Fibroblast of lung (primary cell): ENCODE data around the gene NME7. TPM values are rescaled to one million over a fixed set of nuclear protein-coding genes. Genes with fewer than 3 reads are reported as not detected.
"Not testable (repeated sequence)": the region's sequence is repeated elsewhere in the genome, so short reads cannot be mapped to it uniquely, and the experiment has no call there.

Experiments used
- DNase-seq, 2 donors: peaks; one replicate each; pipeline versions ENCODE4 v3.0.0 to v3.0.0-alpha.2; 2010; ENCODE audit warnings: low read depth in 2 of 2
- H2AFZ ChIP-seq: 2 replicates; pipeline ENCODE4 v1.5.1; 2012; ENCODE audit warnings: low read length, control low read depth, inconsistent platforms
- H3K27ac ChIP-seq: 2 replicates; pipeline ENCODE4 v1.5.1; 2011; ENCODE audit warnings: low read length, control low read depth; ENCODE audit not compliant: insufficient read depth
- H3K27me3 ChIP-seq: 2 replicates; pipeline ENCODE4 v1.5.1; 2011; ENCODE audit warnings: mild to moderate bottlenecking, low read length; ENCODE audit not compliant: control insufficient read depth, insufficient read depth
- H3K36me3 ChIP-seq: 2 replicates; pipeline ENCODE4 v1.5.1; 2011; ENCODE audit warnings: low read length; ENCODE audit not compliant: control insufficient read depth, insufficient read depth
- H3K4me1 ChIP-seq: 2 replicates; pipeline ENCODE4 v1.5.1; 2011; ENCODE audit warnings: low read length; ENCODE audit not compliant: control insufficient read depth, insufficient read depth; ENCODE audit errors: extremely low read depth
- H3K4me2 ChIP-seq: 2 replicates; pipeline ENCODE4 v1.5.1; 2011; ENCODE audit warnings: low read length, control low read depth; ENCODE audit not compliant: insufficient read depth; ENCODE audit errors: extremely low read depth
- H3K4me3 ChIP-seq, 4 experiments: fragments of 200-600 bp in 1 of 4; sonication (generic) in 1 of 4; replicated peaks in 1 of 4; 2 replicates each; pipeline ENCODE4 v1.5.1; 2011 to 2016; ENCODE audit warnings: low read length in 4 of 4, low read depth in 3 of 4, mild to moderate bottlenecking in 3 of 4, control low read depth in 2 of 4, inconsistent platforms in 1 of 4, mixed read lengths in 1 of 4; ENCODE audit not compliant: insufficient read depth in 1 of 4; ENCODE audit errors: control extremely low read depth in 1 of 4
- H3K79me2 ChIP-seq: 2 replicates; pipeline ENCODE4 v1.5.1; 2012; ENCODE audit warnings: mild to moderate bottlenecking, low read length, inconsistent platforms; ENCODE audit not compliant: control insufficient read depth, insufficient read depth
- H3K9ac ChIP-seq: 2 replicates; pipeline ENCODE4 v1.5.1; 2011; ENCODE audit warnings: mild to moderate bottlenecking, low read length, control low read depth; ENCODE audit not compliant: insufficient read depth
- H3K9me3 ChIP-seq: 2 replicates; pipeline ENCODE4 v1.5.1; 2012; ENCODE audit warnings: low read depth, low read length; ENCODE audit not compliant: control insufficient read depth, insufficient read depth
- H4K20me1 ChIP-seq: 2 replicates; pipeline ENCODE4 v1.5.1; 2011; ENCODE audit warnings: low read length; ENCODE audit not compliant: control insufficient read depth, insufficient read depth; ENCODE audit errors: extremely low read depth
- CTCF ChIP-seq, 2 donors: IDR thresholded peaks in 1 of 2; conservative IDR thresholded peaks in 1 of 2; 1 replicate in 1 of 2; 2 replicates in 1 of 2; pipeline ENCODE4 v1.5.1; 2011 to 2012; ENCODE audit warnings: low read length in 2 of 2, control low read depth in 1 of 2, inconsistent platforms in 1 of 2, low read depth in 1 of 2, mild to moderate bottlenecking in 1 of 2
- EZH2 ChIP-seq: IDR thresholded peaks from 2 replicates; pipeline ENCODE4 v1.5.1; 2012; ENCODE audit warnings: low read length, control low read depth, mild to moderate bottlenecking; ENCODE audit errors: missing control alignments
- polyA plus RNA-seq, 2 donors: library from polyadenylated mRNA; depleted of rRNA in 1 of 2; stranded (reverse) in 1 of 2; unstranded in 1 of 2; fragments of >200 nt; gene quantifications; 2 replicates each; pipeline ENCODE4 v1.2.1, GENCODE V29; 2011 to 2012; ENCODE audit warnings: missing spikeins in 1 of 2
- total RNA-seq: library from RNA; depleted of rRNA; stranded (reverse); fragments of >200 nt; gene quantifications from 2 replicates; pipeline ENCODE4 v1.2.1, GENCODE V29; 2014

The NME7 gene
- total and polyA plus RNA-seq, 2 donors (not counting 1 experiment from before 2014, with no cell fraction given): 21.0 to 30.8 TPM

DNA sequence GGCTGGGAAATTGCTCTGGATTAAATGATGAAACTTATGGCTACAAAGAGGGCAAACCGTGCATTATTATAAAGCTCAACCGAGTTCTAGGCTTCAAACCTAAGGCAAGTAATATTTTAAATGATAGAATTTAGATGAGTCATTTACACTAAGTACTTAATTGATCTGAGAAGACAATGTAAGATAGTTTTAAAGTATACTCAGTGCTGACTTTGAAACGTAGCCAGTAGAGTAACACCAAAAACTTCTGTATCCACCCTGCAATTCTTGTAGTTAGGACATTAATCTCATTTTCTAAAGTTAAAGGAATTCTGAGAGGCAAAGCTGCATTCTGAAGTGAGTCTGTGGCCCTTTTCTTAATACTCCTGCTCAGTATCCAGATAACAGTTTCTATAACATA is 240.3 kb downstream of the NME7 start:
- H3K27ac ChIP-seq: no peak overlapping the region
- no peaks in the 10 kb centered on the region for H3K9me3 ChIP-seq
- no peak overlapping the region for H3K4me2 ChIP-seq
- no peak overlapping the region for H3K9ac ChIP-seq
- TF ChIP-seq EZH2: no peak
- TF ChIP-seq CTCF (conservative IDR thresholded peaks at IDR 0.05 in 1 of 2, IDR thresholded peaks at IDR 0.05 in 1 of 2; ENCODE audit: low read depth in 1 of 2, low read length in 2 of 2): no peak
- H2AFZ ChIP-seq: no peak overlapping the region
- peaks cover 3% of the 10 kb centered on the region for H3K36me3 ChIP-seq
- no peaks in the 10 kb centered on the region for H3K4me1 ChIP-seq
- H3K27me3 ChIP-seq: no peaks in the 10 kb centered on the region
- DNase-seq: peak in 1 of 2 donors; percentile 62
- H3K79me2 ChIP-seq: no peaks in the 10 kb centered on the region
- H3K4me3 ChIP-seq: no peak overlapping the region
- H4K20me1 ChIP-seq: no peaks in the 10 kb centered on the region

- H3K4me2 ChIP-seq: no peak overlapping the region
- H2AFZ ChIP-seq: no peak overlapping the region
- no peaks in the 10 kb centered on the region for H4K20me1 ChIP-seq
- H3K9me3 ChIP-seq: no peaks in the 10 kb centered on the region
- peaks cover 3% of the 10 kb centered on the region for H3K36me3 ChIP-seq
- H3K4me3 ChIP-seq: no peak overlapping the region
- H3K27ac ChIP-seq: no peak overlapping the region
- H3K27me3 ChIP-seq: no peaks in the 10 kb centered on the region
- H3K9ac ChIP-seq: no peak overlapping the region
- peaks cover 7% of the 10 kb centered on the region for H3K79me2 ChIP-seq
- no peaks in the 10 kb centered on the region for H3K4me1 ChIP-seq
- DNase-seq: no peak
- TF ChIP-seq CTCF (conservative IDR thresholded peaks at IDR 0.05 in 1 of 2, IDR thresholded peaks at IDR 0.05 in 1 of 2; ENCODE audit: low read depth in 1 of 2, low read length in 2 of 2): no peak
- no peak for TF ChIP-seq EZH2
Observed at GRCh38 chr1:169126335-169126734, 241.3 kb downstream of the NME7 start.

DNA sequence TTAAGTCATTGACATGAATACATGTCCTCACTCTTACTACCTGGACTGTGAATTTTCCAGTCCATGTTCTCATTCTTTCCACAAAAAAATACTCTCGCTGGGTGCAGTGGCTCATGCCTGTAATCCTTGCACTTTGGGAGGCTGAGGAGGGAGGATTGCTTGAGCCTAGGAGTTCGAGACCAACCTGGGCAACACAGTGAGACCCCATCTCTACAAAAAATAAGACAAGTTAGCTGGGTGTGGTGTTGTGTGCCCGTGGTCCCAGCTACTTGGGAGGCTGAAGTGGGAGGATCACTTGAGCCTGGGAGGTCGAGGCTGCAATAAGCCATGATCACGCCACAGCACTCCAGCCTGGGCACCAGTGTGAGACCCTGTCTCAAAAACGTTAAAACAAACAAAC is 242.0 kb downstream of the NME7 start:
- not testable (repeated sequence) for H3K27me3 ChIP-seq, H3K79me2 ChIP-seq, H3K4me2 ChIP-seq, H3K9me3 ChIP-seq, H3K9ac ChIP-seq, DNase-seq, H2AFZ ChIP-seq, H3K36me3 ChIP-seq, H3K27ac ChIP-seq, H3K4me1 ChIP-seq, H4K20me1 ChIP-seq, H3K4me3 ChIP-seq
